Tibial nerve (tissue), 3 donors: ENCODE measurements around the gene MLEC.
"Not testable (repeated sequence)": the region's sequence is repeated elsewhere in the genome, so short reads cannot be mapped to it uniquely, and the experiment has no call there.

ENCODE experiments used
- POLR2A ChIP-seq, 2 donors: fragments of 450-650 bp; IDR thresholded peaks; one replicate each; pipeline ENCODE4 v1.6.1; 2017; ENCODE audit warnings: antibody characterized with exemption in 2 of 2, mild to moderate bottlenecking in 2 of 2, moderate library complexity in 2 of 2
- TF ChIP-seq, protein P1 (sequence below), 5 experiments: fragments of 200-600 bp in 3 of 5; fragments of 450-650 bp in 2 of 5; sonication (generic) in 3 of 5; IDR thresholded peaks; one replicate each; pipeline ENCODE4 v1.5.1; 2016 to 2019; ENCODE audit warnings: antibody characterized with exemption in 5 of 5, mild to moderate bottlenecking in 3 of 5, moderate library complexity in 2 of 5

DNA sequence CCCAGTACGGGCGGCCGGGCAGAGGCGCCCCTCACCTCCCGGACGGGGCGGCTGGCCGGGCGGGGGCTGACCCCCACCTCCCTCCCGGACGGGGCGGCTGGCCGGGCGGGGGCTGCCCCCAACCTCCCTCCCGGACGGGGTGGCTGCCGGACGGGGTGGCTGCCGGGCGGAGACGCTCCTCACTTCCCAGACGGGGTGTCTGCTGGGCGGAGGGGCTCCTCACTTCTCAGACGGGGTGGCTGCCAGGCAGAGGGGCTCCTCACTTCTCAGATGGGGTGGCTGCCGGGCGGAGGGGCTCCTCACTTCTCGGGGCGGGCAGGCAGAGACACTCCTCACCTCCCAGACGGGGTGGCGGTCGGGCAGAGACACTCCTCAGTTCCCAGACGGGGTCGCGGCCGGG is 45.2 kb downstream of the MLEC start:
- TF ChIP-seq, protein P1, sequence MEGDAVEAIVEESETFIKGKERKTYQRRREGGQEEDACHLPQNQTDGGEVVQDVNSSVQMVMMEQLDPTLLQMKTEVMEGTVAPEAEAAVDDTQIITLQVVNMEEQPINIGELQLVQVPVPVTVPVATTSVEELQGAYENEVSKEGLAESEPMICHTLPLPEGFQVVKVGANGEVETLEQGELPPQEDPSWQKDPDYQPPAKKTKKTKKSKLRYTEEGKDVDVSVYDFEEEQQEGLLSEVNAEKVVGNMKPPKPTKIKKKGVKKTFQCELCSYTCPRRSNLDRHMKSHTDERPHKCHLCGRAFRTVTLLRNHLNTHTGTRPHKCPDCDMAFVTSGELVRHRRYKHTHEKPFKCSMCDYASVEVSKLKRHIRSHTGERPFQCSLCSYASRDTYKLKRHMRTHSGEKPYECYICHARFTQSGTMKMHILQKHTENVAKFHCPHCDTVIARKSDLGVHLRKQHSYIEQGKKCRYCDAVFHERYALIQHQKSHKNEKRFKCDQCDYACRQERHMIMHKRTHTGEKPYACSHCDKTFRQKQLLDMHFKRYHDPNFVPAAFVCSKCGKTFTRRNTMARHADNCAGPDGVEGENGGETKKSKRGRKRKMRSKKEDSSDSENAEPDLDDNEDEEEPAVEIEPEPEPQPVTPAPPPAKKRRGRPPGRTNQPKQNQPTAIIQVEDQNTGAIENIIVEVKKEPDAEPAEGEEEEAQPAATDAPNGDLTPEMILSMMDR (IDR thresholded peaks at IDR 0.05): not testable (repeated sequence)
- TF ChIP-seq POLR2A (IDR thresholded peaks at IDR 0.05): not testable (repeated sequence)
